ENCODE measurements around the gene SPATA4.

DNA sequence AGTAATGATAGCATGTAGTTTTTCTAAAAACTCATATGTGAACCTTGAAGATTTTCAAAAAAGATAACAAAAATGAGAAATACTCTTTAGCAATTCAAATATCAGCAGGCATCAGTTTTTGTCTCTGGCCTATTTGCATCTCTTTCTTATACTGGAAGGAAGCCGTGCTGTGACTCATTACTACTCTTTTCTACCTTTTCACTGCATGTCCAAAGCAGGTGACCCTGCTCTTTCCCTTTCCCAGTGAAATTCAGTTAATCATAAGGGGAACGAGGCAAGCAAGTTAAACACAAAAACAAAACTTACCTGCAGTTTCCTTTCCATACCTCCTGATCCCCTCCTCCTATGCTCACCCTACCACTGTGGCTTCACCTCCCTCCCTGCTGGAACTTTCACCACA lies 9.3 kb downstream of the SPATA4 start:
- TF ChIP-seq ESRRG (CRISPR knock-in tag; IDR thresholded peaks at IDR 0.05) (no peak), ZC3H10 (CRISPR knock-in tag; IDR thresholded peaks at IDR 0.05) (no peak), PATZ1 (CRISPR knock-in tag; IDR thresholded peaks at IDR 0.05; ENCODE audit: borderline replicate concordance) (no peak), RARB (CRISPR knock-in tag; IDR thresholded peaks at IDR 0.05) (no peak)

Measured in SK-N-SH treated with all-trans-retinoic acid at 6 μM for 48 hours (cell line).